ENCODE data around the gene MYNN.

The MYNN gene

GRCh38 chr3:169836078-169836941 lies 63.1 kb downstream of the MYNN start:
- DNase-seq: no peak

DNA sequence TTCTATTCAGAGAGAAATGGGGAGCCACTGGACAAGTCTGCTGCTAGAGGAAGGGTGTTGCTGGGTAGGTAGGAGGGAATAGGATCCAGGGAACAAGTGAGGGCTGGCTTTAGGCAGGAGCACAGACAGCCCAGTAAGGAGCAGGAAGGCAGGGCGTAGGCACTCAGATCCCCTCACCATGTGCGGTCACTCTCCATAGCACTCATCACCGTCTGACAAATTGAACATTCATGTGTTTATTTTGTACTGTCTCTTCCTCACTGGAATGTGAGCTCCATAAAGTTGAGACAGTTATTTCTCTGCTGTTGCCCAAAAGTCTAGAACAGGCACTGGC lies 63.7 kb downstream of the MYNN start:
- no peak for DNase-seq

GRCh38 chr3:169838511-169839030 lies 65.4 kb downstream of the MYNN start:
- DNase-seq: no peak

All from CD4-positive, alpha-beta T cell treated with Interleukin-17A for 1 hour (primary cell).